ENCODE results near the gene ICAM2. TPM values are rescaled to one million over a fixed set of nuclear protein-coding genes. Genes with fewer than 3 reads are reported as not detected.
A peak's percentile ranks its signal among the peaks of the same experiment; 100 is the strongest.

ICAM2 gene
- total RNA-seq, 1 experiment from 2014 or later: not detected

DNA sequence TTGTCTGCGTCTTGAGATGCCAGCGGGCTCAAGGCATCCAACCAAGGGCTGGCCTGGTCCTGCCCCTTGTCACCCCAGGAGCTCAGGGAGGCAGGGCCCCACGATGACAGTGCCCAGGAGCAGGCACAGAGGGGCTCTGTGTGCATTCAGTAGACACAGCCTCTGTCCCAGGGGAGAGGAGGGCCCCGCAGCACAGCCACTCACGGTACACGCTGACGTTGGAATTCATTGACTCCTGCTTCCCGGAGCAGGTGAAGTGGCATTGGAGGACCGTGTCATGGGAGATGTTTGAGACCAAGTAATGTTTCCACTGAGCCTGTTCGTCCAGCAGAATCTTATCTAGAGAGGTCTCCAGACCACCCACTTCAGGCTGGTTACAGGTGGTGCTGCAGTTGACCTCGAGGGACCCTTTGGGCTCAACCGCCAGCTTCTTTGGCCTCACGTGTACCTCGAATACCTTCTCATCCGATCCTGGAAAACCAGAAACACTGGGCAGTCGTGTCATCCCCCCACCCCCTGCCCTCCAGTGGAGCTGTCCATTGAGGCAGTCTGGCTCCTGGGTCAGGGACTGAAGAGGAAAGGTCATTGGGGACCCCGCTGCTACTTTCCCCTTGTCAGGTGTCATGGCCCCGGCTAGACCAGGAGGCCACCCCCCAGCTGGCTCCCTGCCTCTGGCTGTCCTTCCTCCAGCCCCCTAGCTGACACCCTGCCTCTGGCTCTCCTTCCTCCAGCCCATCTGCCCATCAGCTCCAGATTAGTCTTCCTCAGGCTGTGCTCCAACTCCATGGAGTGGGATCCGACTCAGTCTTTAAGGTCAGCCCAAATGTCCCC is 15.3 kb downstream of the ICAM2 start:
- Histone ChIP-seq H3K27me3 (no peaks in the 10 kb centered on the region), H3K36me3 (no peaks in the 10 kb centered on the region), H3K9me3 (peaks cover 1% of the 10 kb centered on the region; the same call in 1 of the 2 replicates), H3K4me3 (no peak overlapping the region)
- DNase-seq: no peak

DNA sequence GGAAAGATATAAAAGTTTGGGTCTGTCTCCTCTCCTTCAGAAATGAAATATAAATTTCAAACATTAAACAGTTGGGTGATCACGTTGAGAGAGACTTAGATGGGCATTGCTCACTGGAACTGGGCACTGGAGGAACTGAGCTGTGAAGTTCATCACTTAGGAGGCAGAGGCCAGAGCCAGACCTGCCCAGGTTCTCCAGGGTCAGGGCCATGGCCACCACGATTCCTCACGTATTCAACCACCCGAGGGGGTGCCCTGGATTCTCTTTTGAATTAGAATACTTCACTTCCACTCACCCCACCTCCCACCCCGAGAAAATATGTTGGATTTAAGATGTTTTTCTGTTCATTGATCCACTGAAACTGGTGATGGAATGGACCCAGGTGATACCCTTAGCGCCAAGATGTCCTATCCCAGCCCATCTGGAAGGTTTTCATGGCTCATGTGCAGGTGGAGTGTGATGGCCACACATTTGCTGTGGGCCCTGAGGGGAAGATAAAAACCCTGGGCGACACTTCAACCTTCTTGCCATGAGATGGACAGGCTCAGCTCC is 16.1 kb downstream of the ICAM2 start:
- Histone ChIP-seq H3K9me3 (no peaks in the 10 kb centered on the region), H3K36me3 (no peaks in the 10 kb centered on the region), H3K27me3 (no peaks in the 10 kb centered on the region), H3K4me3 (no peak overlapping the region)
- DNase-seq: no peak

DNA sequence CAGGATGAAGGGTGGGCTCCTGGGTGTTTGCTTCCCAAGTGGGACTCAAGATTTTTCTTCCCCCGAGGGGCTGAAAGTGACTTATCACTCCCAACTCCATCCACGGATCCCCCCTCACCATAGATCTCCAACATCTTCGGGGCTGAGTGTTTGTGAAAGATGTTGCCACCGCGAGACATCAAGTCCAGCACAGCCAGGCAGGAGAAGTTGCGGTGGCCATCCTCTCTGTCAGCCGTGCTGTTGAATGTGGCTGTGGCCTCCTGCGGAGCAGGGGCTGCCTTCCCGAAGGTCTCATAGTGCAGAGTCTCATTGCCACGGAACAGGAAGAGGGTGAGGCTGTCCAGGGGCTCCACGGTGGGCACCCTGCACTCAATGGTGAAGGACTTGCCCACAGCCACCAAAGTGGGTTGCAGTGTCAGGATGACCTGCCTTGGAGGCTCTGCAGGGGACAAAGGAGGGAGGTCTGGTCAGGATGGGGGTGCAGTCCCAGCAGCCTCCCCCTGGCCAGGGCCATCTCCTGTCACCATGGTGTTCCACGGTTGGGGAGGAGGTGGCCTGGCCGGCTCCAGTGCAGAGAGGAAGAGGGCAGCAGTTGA is 16.8 kb downstream of the ICAM2 start:
- H3K9me3 ChIP-seq: no peaks in the 10 kb centered on the region
- H3K27me3 ChIP-seq: no peaks in the 10 kb centered on the region
- no peak for DNase-seq
- no peaks in the 10 kb centered on the region for H3K36me3 ChIP-seq
- no peak overlapping the region for H3K4me3 ChIP-seq

DNA sequence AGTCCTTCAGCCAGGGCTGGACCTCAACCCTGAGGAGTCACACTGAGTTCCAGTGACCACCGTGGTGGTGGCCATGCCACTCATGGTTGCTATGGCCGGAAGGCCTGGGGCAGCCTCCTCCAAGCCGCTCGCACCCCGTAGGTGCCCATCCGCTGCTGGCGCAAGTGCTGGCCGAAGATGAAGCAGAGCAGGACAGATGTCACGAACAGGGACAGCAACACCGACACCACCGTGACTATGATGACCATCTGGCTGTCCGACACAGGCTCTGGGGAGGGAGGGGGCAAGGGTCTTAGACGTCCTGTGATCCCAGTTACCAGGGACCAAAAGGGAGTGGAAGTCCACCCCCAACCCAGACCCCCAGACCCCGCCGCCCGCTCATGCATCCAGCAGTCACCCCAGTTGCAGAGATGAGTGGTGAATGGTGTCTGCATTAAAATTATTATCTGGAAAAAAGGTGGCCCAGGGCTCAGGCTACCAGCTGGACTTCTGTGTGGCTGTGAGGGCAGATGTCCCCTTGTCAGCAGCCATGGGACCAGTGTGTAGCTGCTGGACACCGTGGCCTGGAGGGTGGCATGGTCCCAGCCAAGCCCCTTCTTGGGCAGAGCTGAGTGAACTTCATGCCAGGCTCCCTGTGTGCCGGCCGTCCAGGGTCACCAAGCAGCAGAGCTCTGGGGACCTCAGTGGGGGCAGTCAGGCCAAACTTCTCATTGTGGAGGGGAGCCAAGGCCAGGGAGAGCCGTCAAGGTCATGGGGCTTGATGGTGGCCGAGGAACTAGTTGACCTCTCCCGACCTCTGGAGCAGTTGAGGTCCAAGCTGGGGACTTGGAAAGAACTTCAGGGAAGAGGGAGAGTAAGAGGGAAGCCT is 17.5 kb downstream of the ICAM2 start:
- DNase-seq: no peak
- H3K27me3 ChIP-seq: peaks cover 5% of the 10 kb centered on the region

DNA sequence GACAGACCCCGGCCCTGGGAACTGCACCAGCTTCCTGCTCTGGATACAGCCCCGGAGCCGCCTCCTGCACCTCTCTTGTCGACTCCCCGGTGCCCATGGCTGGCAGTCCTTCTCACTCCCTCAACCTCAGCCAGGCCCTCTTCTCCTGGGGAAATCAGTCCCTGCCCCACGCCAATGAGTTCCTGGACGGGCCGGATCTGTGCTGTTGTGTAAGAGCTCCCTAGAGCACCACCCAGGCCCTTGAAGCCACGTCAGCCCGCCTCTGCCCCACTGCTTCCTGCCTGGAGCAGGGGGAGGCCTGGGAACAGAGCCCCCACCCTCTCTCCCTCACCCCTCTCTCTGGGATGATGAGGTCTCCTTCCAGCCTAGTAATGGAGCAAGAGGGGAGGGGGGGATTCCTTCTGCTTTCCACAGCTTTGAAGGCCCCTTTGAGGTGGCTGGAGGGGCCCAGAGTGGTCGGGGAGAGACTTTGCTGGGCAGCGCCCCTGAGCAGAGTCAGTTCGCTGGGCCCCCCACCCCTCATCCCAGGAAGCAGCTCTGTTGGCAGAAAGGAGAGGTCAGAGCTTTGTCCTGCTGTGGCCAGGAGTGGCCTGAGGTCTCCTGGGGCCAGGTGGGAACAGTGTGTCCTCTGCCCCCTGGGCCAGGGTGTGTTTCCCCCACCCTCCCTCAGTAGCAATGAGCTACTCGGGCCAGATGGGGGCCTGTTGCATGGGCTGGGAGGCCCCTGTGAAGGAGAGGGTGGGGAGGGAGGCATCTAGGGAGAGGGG is 18.5 kb downstream of the ICAM2 start:
- H3K4me3 ChIP-seq: no peak overlapping the region
- no peak for DNase-seq
- peaks cover 15% of the 10 kb centered on the region for H3K27me3 ChIP-seq
- no peaks in the 10 kb centered on the region for H3K9me3 ChIP-seq
- no peaks in the 10 kb centered on the region for H3K36me3 ChIP-seq

More for the DNA sequence above, 17.5 kb downstream of the ICAM2 start:
- Histone ChIP-seq H3K4me3 (no peak overlapping the region), H3K9me3 (no peaks in the 10 kb centered on the region), H3K36me3 (no peaks in the 10 kb centered on the region)

DNA sequence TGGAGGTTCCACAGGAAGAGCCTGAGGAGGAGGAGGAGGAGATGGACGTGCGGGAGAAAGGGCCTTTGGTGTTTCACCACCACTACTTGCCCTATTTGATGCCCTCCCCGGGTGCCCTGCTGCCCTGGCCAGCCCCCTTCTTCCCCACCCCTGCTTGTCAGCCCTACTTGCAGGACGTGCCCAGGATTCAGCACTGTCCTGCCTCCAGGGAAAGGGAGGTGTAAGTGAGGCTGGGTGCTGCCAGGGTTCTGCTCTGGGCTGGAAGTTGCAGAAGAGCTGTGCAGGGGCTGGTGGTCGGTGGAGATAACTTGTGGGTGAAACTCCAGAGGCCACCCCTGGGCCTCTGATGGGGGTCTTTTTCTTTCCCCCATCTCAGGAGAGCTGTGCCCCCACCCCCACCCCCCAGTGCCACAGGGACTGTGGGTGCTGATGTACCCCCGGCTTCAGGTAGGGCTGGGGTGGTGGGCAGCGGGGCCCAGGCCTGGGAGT is 19.3 kb downstream of the ICAM2 start:
- H3K27me3 ChIP-seq: peaks cover 23% of the 10 kb centered on the region
- DNase-seq: no peak
- H3K4me3 ChIP-seq: no peak overlapping the region
- no peaks in the 10 kb centered on the region for H3K9me3 ChIP-seq
- no peaks in the 10 kb centered on the region for H3K36me3 ChIP-seq

DNA sequence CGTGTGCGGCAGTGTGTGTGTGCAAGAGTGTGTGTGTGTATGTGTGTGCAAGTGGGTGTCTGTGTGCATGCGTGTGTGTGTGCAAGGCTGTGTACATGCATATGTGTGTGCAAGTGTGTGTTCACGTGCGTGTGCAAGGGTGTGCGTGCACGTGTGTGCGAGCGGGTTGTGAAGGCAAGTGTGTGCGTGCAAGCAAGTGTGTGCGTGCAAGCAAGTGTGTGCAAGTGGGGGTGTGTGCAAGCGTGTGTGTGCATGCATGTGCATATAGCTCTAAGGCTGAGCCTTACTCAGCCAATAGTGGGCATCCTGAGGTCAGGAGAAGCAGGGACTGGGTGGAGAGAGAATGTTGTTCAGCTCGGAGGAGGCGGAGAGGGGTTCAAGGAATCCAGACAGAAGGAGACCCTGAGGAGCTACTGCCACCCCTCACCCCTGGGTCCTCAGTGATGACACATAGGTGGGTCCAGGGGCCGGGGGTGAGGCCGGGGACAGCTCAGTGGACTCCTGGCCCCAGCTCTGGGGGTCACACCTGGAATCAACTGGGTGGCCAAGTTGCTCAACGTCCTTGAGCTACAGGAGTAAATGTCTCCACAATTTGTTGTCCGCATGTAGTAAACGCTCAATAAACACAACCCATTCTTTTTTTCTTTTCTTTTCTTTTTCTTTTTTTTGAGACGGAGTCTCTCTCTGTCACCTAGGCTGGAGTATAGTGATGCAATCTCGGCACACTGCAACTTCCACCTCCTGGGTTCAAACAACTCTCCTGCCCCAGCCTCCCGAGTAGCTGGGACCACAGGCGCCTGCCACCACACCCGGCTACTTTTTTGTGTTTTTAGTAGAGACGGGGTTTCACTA is 20.5 kb downstream of the ICAM2 start:
- no peaks in the 10 kb centered on the region for H3K9me3 ChIP-seq
- no peaks in the 10 kb centered on the region for H3K36me3 ChIP-seq
- DNase-seq: no peak
- H3K4me3 ChIP-seq: no peak overlapping the region
- peaks cover 31% of the 10 kb centered on the region for H3K27me3 ChIP-seq

DNA sequence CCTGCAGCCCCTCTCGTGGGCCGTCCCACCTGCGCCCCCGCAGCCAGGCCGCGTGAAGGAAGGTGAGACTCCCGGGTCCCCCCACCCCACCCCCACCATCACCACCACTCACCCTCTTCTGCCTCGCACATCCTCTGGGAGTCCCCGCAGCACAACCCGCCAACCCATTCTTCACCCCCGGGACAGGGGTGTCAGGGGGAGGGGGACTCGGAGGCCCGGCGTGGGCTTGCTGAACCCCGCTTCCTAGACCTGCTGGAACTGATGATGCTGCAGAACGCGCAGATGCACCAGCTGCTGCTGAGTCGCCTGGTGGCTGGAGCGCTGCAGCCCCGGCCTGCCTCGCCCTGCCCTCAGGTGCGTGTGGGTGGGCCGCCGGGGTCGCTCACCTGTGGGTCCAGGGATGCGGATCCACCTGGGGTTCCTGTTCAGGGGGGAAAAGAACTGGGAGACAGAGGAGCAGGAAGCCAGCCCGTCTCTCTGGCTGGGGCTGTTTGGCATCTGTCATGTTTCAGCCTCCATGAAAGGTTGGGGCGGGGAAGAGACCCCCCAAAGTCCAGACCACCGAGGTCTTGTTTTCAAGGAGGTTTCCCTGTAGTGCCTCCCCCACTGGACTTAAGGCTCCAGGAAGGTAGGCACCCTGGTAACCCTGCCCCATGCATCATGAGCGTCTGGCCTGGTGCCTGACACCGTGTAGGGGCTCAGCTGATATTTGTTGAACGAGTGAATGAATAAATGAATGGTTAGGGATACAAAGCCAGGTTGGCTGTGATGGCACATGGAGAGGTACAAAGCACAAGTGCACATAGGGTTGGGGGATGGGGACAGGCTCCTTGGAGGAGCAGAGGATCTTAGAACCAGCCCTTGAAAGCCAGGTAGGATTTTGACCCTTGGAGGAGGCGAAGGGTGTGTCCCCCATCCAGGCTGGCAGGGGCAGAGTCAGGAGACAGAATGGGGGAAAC is 21.4 kb downstream of the ICAM2 start:
- Histone ChIP-seq H3K36me3 (no peaks in the 10 kb centered on the region), H3K27me3 (peaks cover 35% of the 10 kb centered on the region), H3K9me3 (no peaks in the 10 kb centered on the region), H3K4me3 (peak overlapping the region; percentile 43; the same call in 1 of the 2 replicates)
- DNase-seq: no peak

DNA sequence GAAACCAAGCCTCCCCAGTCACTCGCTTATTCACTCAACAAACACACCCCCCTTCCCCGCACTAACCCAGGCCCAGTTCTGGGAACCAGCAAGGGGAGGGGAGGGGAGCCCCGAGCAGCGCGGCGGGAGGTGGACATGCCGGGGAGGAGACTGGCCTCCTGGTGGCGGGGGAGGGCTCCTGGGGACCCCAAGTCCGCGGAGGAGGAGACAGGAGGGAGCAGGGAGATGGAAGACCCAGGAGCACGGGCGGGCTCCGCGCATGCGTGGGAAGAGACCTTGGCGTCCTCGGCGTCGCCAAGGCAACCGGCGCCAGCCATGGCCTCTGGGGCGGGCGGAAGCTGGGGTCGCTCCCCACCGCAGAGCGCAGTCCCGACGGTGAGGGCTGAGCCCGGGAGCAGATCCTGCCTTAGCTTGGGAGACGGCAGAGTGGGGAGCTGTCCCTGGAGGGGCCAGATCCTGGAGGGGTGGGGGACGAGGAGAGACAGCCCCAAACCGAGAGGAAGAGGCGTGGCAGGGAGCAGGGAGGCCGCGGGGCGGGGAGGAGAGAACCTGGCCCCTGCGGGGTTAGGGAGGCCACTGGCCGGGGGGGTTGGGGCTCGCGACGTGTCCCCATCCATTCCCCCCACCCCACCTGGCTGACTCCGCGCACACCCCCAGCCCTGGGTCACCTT is 22.2 kb downstream of the ICAM2 start, which contains the start of gene PRR29:
Gene PRR29, plus strand, starts transcription at position 302 of the 671 bp plus-strand sequence. Its CDS starts 14 bp downstream, at position 316.
- H3K4me3 ChIP-seq: peak within 1 kb of the TSS; percentile 43
- H3K27me3 ChIP-seq: peaks cover 42% of the 10 kb centered on the region
- H3K9me3 ChIP-seq: no peaks in the 10 kb centered on the region
- DNase-seq: peak; percentile 38
- H3K36me3 ChIP-seq: no peaks in the 10 kb centered on the region

DNA sequence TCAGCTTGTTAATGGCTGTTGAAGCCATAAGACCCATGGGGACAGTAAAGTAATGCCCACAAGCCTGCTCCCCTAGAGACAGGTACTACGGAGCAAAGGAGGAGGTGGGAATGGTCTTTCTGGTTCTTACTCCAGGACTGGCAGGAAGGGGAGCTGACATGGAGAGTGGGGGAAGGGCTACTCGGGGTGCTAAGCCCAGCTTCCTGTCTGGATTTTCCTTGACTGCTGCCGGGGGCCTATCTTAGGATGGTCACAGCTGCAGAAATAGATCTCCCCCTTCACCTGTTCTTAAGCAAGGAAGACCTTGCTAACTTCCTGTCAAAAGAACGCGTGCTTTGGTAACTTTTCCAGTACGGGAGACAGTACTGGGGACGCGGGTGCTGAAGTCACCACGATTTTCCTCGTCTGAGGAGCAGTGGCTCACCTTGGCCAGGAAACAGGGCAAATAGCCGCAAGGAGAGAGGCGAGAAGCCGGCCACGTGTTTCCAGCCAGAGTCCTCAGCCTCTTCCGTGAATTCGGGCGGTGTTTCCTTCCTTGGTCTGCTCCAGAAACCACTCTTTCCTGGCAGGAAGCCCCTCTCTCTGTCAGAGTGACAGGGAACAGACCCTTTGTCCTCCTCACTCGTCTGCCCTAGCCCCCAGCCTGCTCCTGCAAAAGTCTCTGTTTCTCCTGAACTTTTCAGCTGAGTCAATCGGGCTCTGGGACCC is 22.9 kb downstream of the ICAM2 start:
- H3K4me3 ChIP-seq: no peak overlapping the region
- DNase-seq: no peak
- H3K27me3 ChIP-seq: peaks cover 45% of the 10 kb centered on the region

DNA sequence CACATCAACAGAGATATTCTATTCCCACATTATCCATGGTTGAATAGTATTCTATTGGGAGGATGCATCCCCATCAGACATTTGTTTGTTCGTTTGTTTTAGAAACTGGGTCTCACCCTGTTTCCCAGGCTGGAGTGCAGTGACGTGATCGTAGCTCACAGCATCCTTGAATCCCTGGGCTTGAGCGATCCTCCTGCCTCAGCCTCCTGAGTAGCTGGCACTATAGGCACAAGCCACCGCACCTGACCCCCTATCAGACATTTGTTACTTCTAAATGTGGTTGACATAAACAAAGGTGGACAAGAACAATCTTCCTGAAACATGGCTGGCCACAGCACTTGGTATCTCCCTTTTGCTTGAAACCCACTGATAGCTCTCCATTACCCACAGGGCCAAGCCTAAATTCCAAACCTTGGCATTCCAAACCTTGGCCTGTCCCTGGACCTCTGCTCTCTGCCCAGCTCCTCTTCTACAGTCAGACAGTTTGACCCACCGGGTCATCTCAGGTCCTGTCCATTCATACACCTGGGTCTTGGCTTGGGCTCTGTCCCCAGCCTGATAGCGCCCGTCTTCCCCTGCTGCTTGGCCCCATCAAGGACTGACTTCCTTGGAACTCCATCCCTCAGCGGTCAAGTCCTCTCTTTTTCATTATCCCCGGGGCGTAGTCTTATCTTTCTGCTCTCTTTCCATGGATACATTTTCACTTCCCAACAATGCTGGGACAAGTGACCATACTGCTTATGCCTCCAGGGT is 23.8 kb downstream of the ICAM2 start:
- no peak for DNase-seq
- H3K4me3 ChIP-seq: no peak overlapping the region
- H3K9me3 ChIP-seq: no peaks in the 10 kb centered on the region
- H3K36me3 ChIP-seq: no peaks in the 10 kb centered on the region
- peaks cover 51% of the 10 kb centered on the region for H3K27me3 ChIP-seq

More for the DNA sequence above, 22.9 kb downstream of the ICAM2 start:
- Histone ChIP-seq H3K36me3 (no peaks in the 10 kb centered on the region), H3K9me3 (no peaks in the 10 kb centered on the region)

DNA sequence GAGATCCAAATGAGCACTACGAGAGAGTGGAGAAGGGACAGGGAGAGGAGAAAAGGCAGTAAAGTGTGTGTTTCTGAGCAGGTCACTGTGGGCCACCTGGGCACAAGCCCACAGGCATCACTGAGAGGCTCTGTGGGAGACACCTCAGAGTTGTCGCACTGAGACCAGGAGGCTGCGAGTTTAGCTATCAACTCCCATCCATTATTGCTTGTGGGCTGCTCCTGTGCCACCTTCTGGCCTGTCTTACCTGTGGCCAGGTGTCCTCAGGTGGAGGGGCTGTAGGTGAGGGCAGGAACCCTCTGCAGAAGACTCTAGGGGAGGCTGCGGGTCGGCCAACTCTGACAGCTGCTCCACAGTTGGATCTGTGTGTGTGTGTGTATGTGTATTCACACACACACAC is 24.8 kb downstream of the ICAM2 start:
- no peaks in the 10 kb centered on the region for H3K36me3 ChIP-seq
- no peak for DNase-seq
- no peaks in the 10 kb centered on the region for H3K9me3 ChIP-seq
- H3K27me3 ChIP-seq: peaks cover 54% of the 10 kb centered on the region
- H3K4me3 ChIP-seq: no peak overlapping the region
